K562 (cell line): Measurements from ENCODE around the gene SRSF1. TPM values are rescaled to one million over a fixed set of nuclear protein-coding genes. Genes with fewer than 3 reads are reported as not detected.

Experiments
- ATAC-seq: fragments of 200-7000 bp; cut with Tn5 transposase; 3 replicates; pipeline ENCODE4 v1.9.1; 2020; ENCODE audit warnings: moderate library complexity
- BruUV-seq: library from RNA; stranded (reverse); fragments of 400-500 nt; replicated peaks from 2 replicates; lab custom pipeline; 2021; lab: Mats Ljungman, UMichigan
- CTCF ChIA-PET: fragments of 300-600 bp; formaldehyde crosslinking; extraction: SDS; loops from one replicate; lab custom pipeline; 2021; ENCODE audit warnings: low intra/inter-chr PET ratio; lab: Yijun Ruan, JAX
- POLR2A ChIA-PET: fragments of 300-600, 350-650 bp; sonication (Branson Sonifier 250); formaldehyde crosslinking; extraction: SDS; loops from one replicate; lab custom pipeline; 2021; ENCODE audit warnings: antibody characterized with exemption, inconsistent platforms; lab: Yijun Ruan, JAX
- DNase-seq, 4 experiments: peaks; one replicate each; pipeline versions ENCODE4 v3.0.0 to v3.0.0-alpha.2; 2011 to 2018; ENCODE audit warnings: low spot score in 3 of 4, mixed read lengths in 3 of 4; ENCODE audit errors: extremely low read depth in 1 of 4
- FAIRE-seq: peaks from 2 replicates; lab custom pipeline; 2011; peaks lifted over from hg19 to GRCh38; lab: Jason Lieb, UNC
- H2AFZ ChIP-seq: 2 replicates; pipeline ENCODE4 v1.6.0; 2011; ENCODE audit warnings: low read depth, low read length, control low read depth, inconsistent platforms
- H3K27ac ChIP-seq: fragments of 200-600 bp; 3 replicates; pipeline ENCODE4 v1.8.0; 2011; ENCODE audit warnings: low read depth, mild to moderate bottlenecking, control low read depth, inconsistent platforms, low read length, moderate library complexity, mixed read lengths; ENCODE audit errors: extremely low read depth
- H3K27me3 ChIP-seq, 2 experiments: fragments of 300-600 bp in 1 of 2; 2 replicates in 1 of 2; 3 replicates in 1 of 2; pipeline versions ENCODE4 v1.6.0 to v1.8.0; 2011; ENCODE audit warnings: inconsistent platforms in 2 of 2, low read length in 2 of 2, mild to moderate bottlenecking in 1 of 2, mixed read lengths in 1 of 2, moderate library complexity in 1 of 2; ENCODE audit not compliant: control insufficient read depth in 2 of 2, insufficient read depth in 2 of 2
- H3K36me3 ChIP-seq: fragments of 300-600 bp; 3 replicates; pipeline ENCODE4 v1.8.0; 2011; ENCODE audit warnings: mild to moderate bottlenecking, low read length, inconsistent platforms; ENCODE audit not compliant: control insufficient read depth, insufficient read depth
- H3K4me1 ChIP-seq, 2 experiments: fragments of 200-600 bp in 1 of 2; replicated peaks in 1 of 2; 2 replicates in 1 of 2; 3 replicates in 1 of 2; pipeline versions ENCODE4 v1.5.1 to v1.8.0; 2011; ENCODE audit warnings: inconsistent platforms in 2 of 2, low read length in 2 of 2, mild to moderate bottlenecking in 1 of 2, mixed read lengths in 1 of 2, moderate library complexity in 1 of 2; ENCODE audit not compliant: control insufficient read depth in 2 of 2, insufficient read depth in 2 of 2
- H3K4me2 ChIP-seq: 2 replicates; pipeline ENCODE4 v1.6.1; 2011; ENCODE audit warnings: low read length, control low read depth, inconsistent platforms, mixed read lengths; ENCODE audit not compliant: insufficient read depth
- H3K4me3 ChIP-seq: fragments of 200-600 bp; sonication (generic), shearing (Covaris generic); 2 replicates; pipeline ENCODE4 v1.5.1; 2016; ENCODE audit warnings: control low read depth, inconsistent platforms
- H3K79me2 ChIP-seq: fragments of 200-600 bp; 3 replicates; pipeline ENCODE4 v1.8.0; 2011; ENCODE audit warnings: low read length, inconsistent platforms; ENCODE audit not compliant: control insufficient read depth, insufficient read depth
- H3K9ac ChIP-seq, 2 experiments: 2 replicates each; pipeline versions ENCODE4 v1.6.0 to v1.6.1; 2011; ENCODE audit warnings: low read depth in 2 of 2, low read length in 2 of 2, control low read depth in 1 of 2, inconsistent platforms in 1 of 2, mild to moderate bottlenecking in 1 of 2, mixed read lengths in 1 of 2; ENCODE audit not compliant: insufficient read depth in 1 of 2
- H3K9me1 ChIP-seq: one replicate; pipeline ENCODE4 v1.6.0; 2011; ENCODE audit warnings: inconsistent platforms, mild to moderate bottlenecking, low read length, moderate library complexity; ENCODE audit not compliant: control insufficient read depth, insufficient read depth
- H3K9me3 ChIP-seq: replicated peaks from 2 replicates; pipeline ENCODE4 v1.5.1; 2011; ENCODE audit warnings: low read depth, low read length, inconsistent platforms; ENCODE audit not compliant: control insufficient read depth, insufficient read depth
- H4K20me1 ChIP-seq: replicated peaks from 2 replicates; pipeline ENCODE4 v1.6.1; 2011; ENCODE audit warnings: low read length, inconsistent platforms, mixed read lengths; ENCODE audit not compliant: control insufficient read depth, insufficient read depth
- MAZ ChIP-seq, 2 experiments: fragments of 450-650 bp in 1 of 2; sonication (generic) in 1 of 2; formaldehyde crosslinking; IDR thresholded peaks in 1 of 2; conservative IDR thresholded peaks in 1 of 2; 2 replicates each; pipeline versions ENCODE4 v1.4.0 to v1.5.0; 2020; ENCODE audit warnings: mild to moderate bottlenecking in 1 of 2, missing genetic modification reagents in 1 of 2
- ZNF79 ChIP-seq: fragments of 250-450 bp; sonication (Bioruptor Pico); IDR thresholded peaks from 2 replicates; pipeline ENCODE4 v1.4.0; 2020; ENCODE audit warnings: low read depth, mild to moderate bottlenecking, moderate library complexity
- WGBS: fragments of 100-300 bp; shearing (Covaris generic); methylation state at CpG from one replicate; pipeline ENCODE4 v1.1.6; 2016; ENCODE audit warnings: low coverage, mixed read lengths; ENCODE audit not compliant: insufficient coverage; ENCODE audit errors: missing lambda C conversion rate; 5-methylcytosine and 5-hydroxymethylcytosine counted together
- in situ Hi-C: fragments of 300-500 bp; cut with MboI; formaldehyde crosslinking; loops from 4 replicates; pipeline ENCODE4 v1.15.0; 2018; ENCODE audit warnings: inconsistent platforms, mixed read lengths
- intact Hi-C: fragments of 100-400 bp; cut with micrococcal nuclease; formaldehyde crosslinking; loops from 2 replicates; pipeline ENCODE4 v1.14.2; 2022
- polyA plus RNA-seq, 8 experiments: library from polyadenylated mRNA; depleted of rRNA in 4 of 8; stranded (reverse) in 5 of 8; unstranded in 3 of 8; fragments of >200 nt; fragmentation: Nextera tagmentation in 2 of 8; fragmentation: Illumina TruSeq in 1 of 8; extraction: Ambion mirVana in 2 of 8; extraction: Trizol in 1 of 8; gene quantifications; 2 replicates each; pipeline versions ENCODE4 v1.2.1 to v1.2.3, GENCODE V29; 2011 to 2014; ENCODE audit warnings: inconsistent platforms in 1 of 8, missing spikeins in 1 of 8
- total RNA-seq, 7 experiments: library from RNA; depleted of rRNA in 6 of 7; stranded (reverse); fragments of >200 nt in 6 of 7; fragmentation: Illumina TruSeq in 2 of 7; extraction: Trizol in 2 of 7; gene quantifications; 2 replicates each; pipeline versions ENCODE4 v1.2.1 to v1.2.3, GENCODE V29; 2011 to 2021; ENCODE audit warnings: low replicate concordance in 1 of 7
- TF ChIP-seq, protein P1 (sequence below), 3 experiments: IDR thresholded peaks in 2 of 3; conservative IDR thresholded peaks in 1 of 3; 2 replicates each; pipeline ENCODE4 v1.5.1; 2011 to 2012; ENCODE audit warnings: low read length in 3 of 3, mild to moderate bottlenecking in 3 of 3, control low read depth in 2 of 3, improper control_type of control experiment in 1 of 3, inconsistent platforms in 1 of 3, low read depth in 1 of 3, mixed read lengths in 1 of 3, moderate library complexity in 1 of 3; ENCODE audit not compliant: insufficient read depth in 2 of 3

Gene SRSF1
- total and polyA plus RNA-seq, 9 of the 15 experiments (the other 6 are each of a cell fraction or from before 2014, with no cell fraction given): 77.8 to 559 (median 442) TPM

DNA sequence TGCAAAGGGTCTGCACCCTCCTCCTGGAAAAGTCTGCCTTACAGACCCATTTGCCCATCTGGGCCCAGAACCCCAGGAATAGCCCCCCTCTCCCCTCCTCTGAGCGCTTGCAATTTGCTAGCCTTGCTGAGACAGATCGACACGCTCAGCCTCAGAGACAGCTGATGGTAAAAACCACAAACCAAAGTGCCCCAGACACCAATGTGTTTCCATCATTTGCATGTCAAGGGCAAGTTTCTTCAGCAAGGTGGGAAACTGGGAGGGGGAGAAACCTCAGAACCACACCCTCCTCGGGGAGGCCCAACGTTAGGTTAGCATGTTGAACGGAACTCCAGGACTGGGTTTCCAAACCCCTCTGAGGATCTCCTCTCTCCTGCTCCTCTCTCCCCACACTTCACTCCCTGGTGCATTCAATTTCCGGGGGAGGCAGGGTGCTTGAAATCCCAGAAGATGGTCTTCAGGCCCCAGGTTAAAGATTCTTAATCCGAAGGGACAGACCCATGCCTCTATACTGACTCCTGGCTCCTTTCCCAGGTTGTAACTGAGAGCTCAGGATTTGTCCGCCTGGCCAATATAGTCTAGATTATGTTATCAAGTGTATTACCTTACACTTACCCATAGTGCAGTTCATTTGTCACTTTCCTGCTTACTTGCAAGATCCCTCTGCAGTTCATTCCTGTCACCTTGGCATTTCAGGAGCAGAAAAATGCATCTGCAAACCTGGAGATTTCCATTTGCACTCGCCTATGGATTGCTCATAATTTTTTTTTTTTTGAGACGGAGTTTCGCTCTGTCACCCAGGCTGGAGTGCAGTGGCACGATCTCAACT, 50.5 kb downstream of the SRSF1 start:
- Histone ChIP-seq H3K4me1 (peaks cover 4 to 13% of the 10 kb centered on the region in 2 experiments; a peak in 3 of 5 replicates), H4K20me1 (no peaks in the 10 kb centered on the region), H3K4me2 (no peak overlapping the region), H3K9me1 (no peaks in the 10 kb centered on the region), H3K79me2 (no peaks in the 10 kb centered on the region), H3K9me3 (no peaks in the 10 kb centered on the region), H3K27ac (no peak overlapping the region), H3K9ac (no peak overlapping the region), H3K27me3 (peaks cover 26 to 50% of the 10 kb centered on the region in 2 experiments), H3K4me3 (no peak overlapping the region), H2AFZ (no peak overlapping the region), H3K36me3 (no peaks in the 10 kb centered on the region)
- no peak for FAIRE-seq
- ChIA-PET CTCF (no interaction called here), POLR2A (interaction anchor here (0.5 to 0.8 kb wide), 4 partner anchors 9 to 1428 kb away, joined by 3 read pairs; no protein-coding TSS in a partner anchor)
- BruUV-seq: no TSS peak
- 10% methylated on average over 12 of the region's 13 CpGs for WGBS
- TF ChIP-seq ZNF79 (CRISPR knock-in tag): no peak
- no peak for ATAC-seq
- in situ Hi-C loops: no loop called here
- intact Hi-C loops: no loop called here
- DNase-seq: no peak

DNA sequence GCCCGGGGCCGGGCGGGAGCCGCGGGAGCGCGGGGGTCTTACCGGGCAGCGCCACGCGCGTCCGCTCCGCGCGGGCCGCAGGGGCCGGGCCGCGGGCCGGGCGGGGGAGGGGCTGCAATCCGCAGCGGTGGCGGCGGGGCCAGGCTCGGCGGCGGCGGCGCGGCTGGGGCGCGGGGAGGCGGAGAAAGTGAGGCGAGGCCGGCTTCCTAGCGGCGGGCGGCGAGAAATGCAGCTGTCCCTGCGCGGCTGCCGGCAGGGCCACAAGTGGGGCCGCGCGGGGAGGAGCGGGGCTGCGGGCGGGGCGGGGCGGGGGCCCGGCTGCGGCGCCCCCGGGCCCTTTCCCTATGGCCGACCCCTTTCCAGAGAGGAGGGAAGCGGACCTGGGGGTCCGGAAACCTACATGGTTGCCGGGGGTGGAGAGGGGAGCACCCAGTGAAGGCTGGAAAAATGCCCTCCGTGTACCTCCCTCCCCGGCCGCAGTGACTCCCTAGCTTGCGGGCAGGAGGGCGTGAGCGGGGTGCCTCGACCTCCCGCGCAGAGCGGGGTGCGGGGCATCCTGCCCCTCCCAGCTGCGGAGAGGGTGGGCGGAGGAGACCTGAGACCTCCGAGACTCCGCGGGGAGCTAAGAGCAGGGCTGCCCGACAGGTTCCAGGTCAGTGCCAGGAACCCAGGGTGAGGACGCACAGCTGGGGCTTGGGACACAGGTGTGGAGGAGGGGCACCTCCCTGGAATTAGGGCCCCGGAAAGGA, 51.7 kb downstream of the SRSF1 start, which contains the start of gene CUEDC1:
Gene CUEDC1 (minus strand): TSS at position 230 of the 749 bp plus-strand sequence. CDS start 69,848 bp downstream, outside the sequence.
- in situ Hi-C loops (no loop called here), intact Hi-C loops (no loop called here)
- ATAC-seq (peak; percentile 92), DNase-seq (peak; percentile 77 to 82 (median 80)), FAIRE-seq (no peak)
- Histone ChIP-seq H3K4me1 (peaks cover 14 to 17% of the 10 kb centered on the region in 2 experiments; a peak in 4 of 5 replicates), H3K9me3 (no peaks in the 10 kb centered on the region), H3K79me2 (no peaks in the 10 kb centered on the region), H2AFZ (peak within 1 kb of the TSS; percentile 72), H3K27ac (no peak within 1 kb of the TSS), H3K9ac (peak within 1 kb of the TSS in 1 of 2 experiments; percentile 87; a peak in 3 of 4 replicates), H4K20me1 (no peaks in the 10 kb centered on the region), H3K36me3 (no peaks in the 10 kb centered on the region), H3K4me2 (peak within 1 kb of the TSS; percentile 72), H3K4me3 (peak within 1 kb of the TSS; percentile 55), H3K27me3 (peaks cover 21 to 40% of the 10 kb centered on the region in 2 experiments), H3K9me1 (no peaks in the 10 kb centered on the region)
- ChIA-PET POLR2A (interaction anchor here (0.7 to 0.8 kb wide), 3 partner anchors 11 to 84 kb away, joined by 3 to 4 read pairs (median 3); no protein-coding TSS in a partner anchor), CTCF (no interaction called here)
- BruUV-seq: no TSS peak
- 5% methylated on average over 23 of the region's 79 CpGs for WGBS
- TF ChIP-seq, protein P1, sequence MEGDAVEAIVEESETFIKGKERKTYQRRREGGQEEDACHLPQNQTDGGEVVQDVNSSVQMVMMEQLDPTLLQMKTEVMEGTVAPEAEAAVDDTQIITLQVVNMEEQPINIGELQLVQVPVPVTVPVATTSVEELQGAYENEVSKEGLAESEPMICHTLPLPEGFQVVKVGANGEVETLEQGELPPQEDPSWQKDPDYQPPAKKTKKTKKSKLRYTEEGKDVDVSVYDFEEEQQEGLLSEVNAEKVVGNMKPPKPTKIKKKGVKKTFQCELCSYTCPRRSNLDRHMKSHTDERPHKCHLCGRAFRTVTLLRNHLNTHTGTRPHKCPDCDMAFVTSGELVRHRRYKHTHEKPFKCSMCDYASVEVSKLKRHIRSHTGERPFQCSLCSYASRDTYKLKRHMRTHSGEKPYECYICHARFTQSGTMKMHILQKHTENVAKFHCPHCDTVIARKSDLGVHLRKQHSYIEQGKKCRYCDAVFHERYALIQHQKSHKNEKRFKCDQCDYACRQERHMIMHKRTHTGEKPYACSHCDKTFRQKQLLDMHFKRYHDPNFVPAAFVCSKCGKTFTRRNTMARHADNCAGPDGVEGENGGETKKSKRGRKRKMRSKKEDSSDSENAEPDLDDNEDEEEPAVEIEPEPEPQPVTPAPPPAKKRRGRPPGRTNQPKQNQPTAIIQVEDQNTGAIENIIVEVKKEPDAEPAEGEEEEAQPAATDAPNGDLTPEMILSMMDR (IDR thresholded peaks at IDR 0.05 in 2 of 3, conservative IDR thresholded peaks at IDR 0.05 in 1 of 3; ENCODE audit: insufficient read depth in 2 of 3, low read depth in 1 of 3, low read length in 3 of 3): peak in 2 of 3 experiments; percentile 40 to 63; a peak in 4 of 6 replicates
- peak in 1 of 2 experiments; percentile 24; a peak in 1 of 4 replicates for TF ChIP-seq MAZ (CRISPR knock-in tag; conservative IDR thresholded peaks at IDR 0.05 in 1 of 2, IDR thresholded peaks at IDR 0.05 in 1 of 2)
